Neural progenitor cell (in vitro differentiated cells): ENCODE data around the gene SCFD2.
"Not testable (repeated sequence)": the region's sequence is repeated elsewhere in the genome, so short reads cannot be mapped to it uniquely, and the experiment has no call there.

Experiments
- CTCF ChIP-seq: fragments of 200-600 bp; sonication (generic); IDR thresholded peaks from 2 replicates; pipeline ENCODE4 v1.5.1; 2017; ENCODE audit warnings: antibody characterized with exemption, mild to moderate bottlenecking
- EZH2 ChIP-seq: fragments of 200-600 bp; sonication (generic); IDR thresholded peaks from 2 replicates; pipeline ENCODE4 v1.6.1; 2017; ENCODE audit warnings: antibody characterized with exemption, mild to moderate bottlenecking, moderate library complexity
- EZH2phosphoT487 ChIP-seq: fragments of 200-600 bp; sonication (generic); IDR thresholded peaks from 2 replicates; pipeline ENCODE4 v1.6.1; 2017; ENCODE audit warnings: antibody characterized with exemption

GRCh38 chr4:53346392-53346791 is 19.5 kb downstream of the SCFD2 start:
- TF ChIP-seq CTCF, EZH2phosphoT487, EZH2: not testable (repeated sequence)
